ENCODE measurements around the gene EEA1.

EEA1 gene

DNA sequence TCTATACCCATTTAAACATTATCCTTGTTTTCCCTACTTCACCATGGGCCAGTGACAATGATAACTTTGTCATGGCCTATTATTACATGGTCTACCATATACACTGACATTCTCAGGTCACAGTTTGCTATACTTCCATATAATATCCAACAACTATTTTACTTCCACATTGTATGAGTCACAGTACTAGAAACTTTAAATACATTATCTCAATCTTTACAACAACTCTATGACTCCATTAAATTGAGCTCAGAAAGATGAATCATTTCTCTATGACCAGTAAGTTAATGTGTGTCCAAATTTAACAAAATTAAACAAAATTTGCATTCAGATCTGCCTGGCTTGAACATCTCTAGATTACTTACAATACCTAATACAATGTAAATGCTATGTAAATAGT is 132.4 kb downstream of the EEA1 start (continued):
- TF ChIP-seq ZNF426 (tag by site-specific recombination; IDR thresholded peaks at IDR 0.05) (no peak), ZNF324 (tag by site-specific recombination; IDR thresholded peaks at IDR 0.05) (no peak), FEZF1 (tag by site-specific recombination; IDR thresholded peaks at IDR 0.05) (no peak), ZBTB26 (tag by site-specific recombination; optimal IDR thresholded peaks at IDR 0.05) (no peak), GLIS2 (tag by site-specific recombination; IDR thresholded peaks at IDR 0.05) (no peak), ZSCAN18 (tag by site-specific recombination; IDR thresholded peaks at IDR 0.05) (no peak), PRDM1 (tag by site-specific recombination; IDR thresholded peaks at IDR 0.05) (no peak), ZFP3 (tag by site-specific recombination; IDR thresholded peaks at IDR 0.05; ENCODE audit: low read depth) (no peak), ZNF707 (tag by site-specific recombination; IDR thresholded peaks at IDR 0.05) (no peak), HOXA7 (CRISPR knock-in tag; IDR thresholded peaks at IDR 0.05; ENCODE audit: borderline replicate concordance) (no peak)
- TF ChIP-seq, protein P1, sequence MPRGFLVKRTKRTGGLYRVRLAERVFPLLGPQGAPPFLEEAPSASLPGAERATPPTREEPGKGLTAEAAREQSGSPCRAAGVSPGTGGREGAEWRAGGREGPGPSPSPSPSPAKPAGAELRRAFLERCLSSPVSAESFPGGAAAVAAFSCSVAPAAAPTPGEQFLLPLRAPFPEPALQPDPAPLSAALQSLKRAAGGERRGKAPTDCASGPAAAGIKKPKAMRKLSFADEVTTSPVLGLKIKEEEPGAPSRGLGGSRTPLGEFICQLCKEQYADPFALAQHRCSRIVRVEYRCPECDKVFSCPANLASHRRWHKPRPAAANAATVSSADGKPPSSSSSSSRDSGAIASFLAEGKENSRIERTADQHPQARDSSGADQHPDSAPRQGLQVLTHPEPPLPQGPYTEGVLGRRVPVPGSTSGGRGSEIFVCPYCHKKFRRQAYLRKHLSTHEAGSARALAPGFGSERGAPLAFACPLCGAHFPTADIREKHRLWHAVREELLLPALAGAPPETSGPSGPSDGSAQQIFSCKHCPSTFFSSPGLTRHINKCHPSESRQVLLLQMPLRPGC (tag by site-specific recombination; IDR thresholded peaks at IDR 0.05): no peak

- ChIA-PET CTCF (interaction anchor here (0.8 to 1.1 kb wide), 2 partner anchors 9 to 135 kb away, joined by 3 read pairs; no protein-coding TSS in a partner anchor), POLR2A (no interaction called here)
- Histone ChIP-seq H3K27ac (ENCODE audit: extremely low read depth, low read depth, low read length) (no peak overlapping the region), H3K4me3 (ENCODE audit: low read depth, low read length) (no peak overlapping the region), H3K9me3 (ENCODE audit: control insufficient read depth, insufficient read depth, low read depth, low read length) (no peaks in the 10 kb centered on the region), H3K4me1 (ENCODE audit: control insufficient read depth, insufficient read depth, low read length) (no peaks in the 10 kb centered on the region), H3K36me3 (ENCODE audit: control insufficient read depth in 2 of 2, insufficient read depth in 1 of 2, low read length in 2 of 2) (peaks cover 8% of the 10 kb centered on the region in 2 experiments; a peak in 2 of 3 replicates)
- TF ChIP-seq ZNF701 (tag by site-specific recombination; IDR thresholded peaks at IDR 0.05) (no peak), ZNF157 (tag by site-specific recombination; IDR thresholded peaks at IDR 0.05) (no peak), ZNF791 (tag by site-specific recombination; IDR thresholded peaks at IDR 0.05) (no peak), SP2 (tag by site-specific recombination; IDR thresholded peaks at IDR 0.05) (no peak), ZNF677 (tag by site-specific recombination; IDR thresholded peaks at IDR 0.05) (no peak), ZNF530 (tag by site-specific recombination; IDR thresholded peaks at IDR 0.05; ENCODE audit: low read depth) (no peak), PRDM1 (tag by site-specific recombination; IDR thresholded peaks at IDR 0.05) (no peak), SCRT1 (tag by site-specific recombination; IDR thresholded peaks at IDR 0.05; ENCODE audit: borderline replicate concordance) (no peak), ZNF521 (tag by site-specific recombination; IDR thresholded peaks at IDR 0.05) (no peak), ZBTB8A (tag by site-specific recombination; IDR thresholded peaks at IDR 0.05) (no peak), FEZF1 (tag by site-specific recombination; IDR thresholded peaks at IDR 0.05) (no peak), ZNF10 (tag by site-specific recombination; IDR thresholded peaks at IDR 0.05) (no peak), ZNF704 (tag by site-specific recombination; IDR thresholded peaks at IDR 0.05) (no peak)
- TF ChIP-seq, protein P1 (tag by site-specific recombination; IDR thresholded peaks at IDR 0.05): no peak
- TF ChIP-seq, protein P2, sequence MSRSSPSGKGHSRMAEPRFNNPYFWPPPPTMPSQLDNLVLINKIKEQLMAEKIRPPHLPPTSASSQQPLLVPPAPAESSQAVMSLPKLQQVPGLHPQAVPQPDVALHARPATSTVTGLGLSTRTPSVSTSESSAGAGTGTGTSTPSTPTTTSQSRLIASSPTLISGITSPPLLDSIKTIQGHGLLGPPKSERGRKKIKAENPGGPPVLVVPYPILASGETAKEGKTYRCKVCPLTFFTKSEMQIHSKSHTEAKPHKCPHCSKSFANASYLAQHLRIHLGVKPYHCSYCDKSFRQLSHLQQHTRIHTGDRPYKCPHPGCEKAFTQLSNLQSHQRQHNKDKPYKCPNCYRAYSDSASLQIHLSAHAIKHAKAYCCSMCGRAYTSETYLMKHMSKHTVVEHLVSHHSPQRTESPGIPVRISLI (tag by site-specific recombination; IDR thresholded peaks at IDR 0.05): no peak
Measured at GRCh38 chr12:92794814-92795213, 134.3 kb downstream of the EEA1 start.

Measured in HEK293 (cell line).